Transverse colon (tissue), 4 donors: Measurements from ENCODE around the gene CPLX4. TPM values are rescaled to one million over a fixed set of nuclear protein-coding genes. Genes with fewer than 3 reads are reported as not detected.
A peak's percentile ranks its signal among the peaks of the same experiment; 100 is the strongest.

Experiments
- DNase-seq: peaks from one replicate; pipeline ENCODE4 v3.0.0-alpha.2; 2019
- H3K27ac ChIP-seq, 4 donors: fragments of 200-600 bp; sonication (generic); 2 replicates each; pipeline ENCODE4 v1.5.1; 2016 to 2018; ENCODE audit warnings: inconsistent platforms in 4 of 4
- H3K27me3 ChIP-seq: fragments of 200-600 bp; sonication (generic); 2 replicates; pipeline ENCODE4 v1.5.1; 2017; ENCODE audit warnings: inconsistent platforms
- H3K36me3 ChIP-seq, 4 donors: fragments of 200-600 bp; sonication (generic); 2 replicates each; pipeline ENCODE4 v1.5.1; 2017 to 2019; ENCODE audit warnings: inconsistent platforms in 4 of 4
- H3K4me1 ChIP-seq, 4 donors: fragments of 200-600 bp; sonication (generic); 2 replicates each; pipeline ENCODE4 v1.5.1; 2017 to 2020; ENCODE audit warnings: inconsistent platforms in 4 of 4
- H3K4me3 ChIP-seq, 4 donors: fragments of 200-600 bp; sonication (generic); 1 replicate in 1 of 4; 2 replicates in 3 of 4; pipeline versions ENCODE4 v1.5.1 to v1.6.1; 2017 to 2019; ENCODE audit warnings: inconsistent platforms in 4 of 4
- H3K9me3 ChIP-seq, 2 donors: fragments of 200-600 bp; sonication (generic); 2 replicates each; pipeline ENCODE4 v1.5.1; 2017 to 2019; ENCODE audit warnings: inconsistent platforms in 2 of 2
- CTCF ChIP-seq, 5 experiments: fragments of 200-600 bp in 3 of 5; fragments of 450-650 bp in 2 of 5; sonication (generic) in 3 of 5; IDR thresholded peaks; 1 replicate in 2 of 5; 2 replicates in 3 of 5; pipeline ENCODE4 v1.5.1; 2016 to 2017; ENCODE audit warnings: antibody characterized with exemption in 5 of 5, inconsistent platforms in 3 of 5, mild to moderate bottlenecking in 2 of 5, moderate library complexity in 1 of 5
- EP300 ChIP-seq: sonication (generic); formaldehyde crosslinking; IDR thresholded peaks from one replicate; pipeline ENCODE4 v1.6.1; 2017; ENCODE audit warnings: antibody characterized with exemption, low read depth
- POLR2A ChIP-seq: fragments of 450-650 bp; IDR thresholded peaks from one replicate; pipeline ENCODE4 v1.6.1; 2016; ENCODE audit warnings: antibody characterized with exemption, mild to moderate bottlenecking, moderate library complexity
- POLR2AphosphoS5 ChIP-seq, 3 donors: sonication (generic); formaldehyde crosslinking; IDR thresholded peaks; one replicate each; pipeline ENCODE4 v1.6.1; 2016; ENCODE audit warnings: antibody characterized with exemption in 3 of 3
- WGBS, 2 donors: methylation state at CpG; one replicate each; pipeline ENCODE4 v1.1.5; 2018; ENCODE audit warnings: low coverage in 1 of 2; 5-methylcytosine and 5-hydroxymethylcytosine counted together
- in situ Hi-C, 4 donors: fragments of 200-750 bp; cut with MboI; loops; one replicate each; pipeline versions ENCODE4 v1.15.0 to v1.15.1; 2017; ENCODE audit warnings: low sequenced_read_pairs in 3 of 4, low pct_ligation_motif_present in 1 of 4, low pct_unique_long_range_greater_than_20kb in 1 of 4
- intact Hi-C: fragments of 100-400 bp; cut with DNase I; formaldehyde crosslinking; loops from one replicate; pipeline ENCODE4 v1.15.1; 2023; ENCODE audit warnings: low total_unique reads
- total RNA-seq, 4 donors: library from RNA; depleted of rRNA; stranded (reverse); fragments of >200 nt; gene quantifications; one replicate each; pipeline ENCODE4 v1.1.0, GENCODE V29; 2016

The CPLX4 gene
- total RNA-seq, 4 donors from 2014 or later = not detected

DNA sequence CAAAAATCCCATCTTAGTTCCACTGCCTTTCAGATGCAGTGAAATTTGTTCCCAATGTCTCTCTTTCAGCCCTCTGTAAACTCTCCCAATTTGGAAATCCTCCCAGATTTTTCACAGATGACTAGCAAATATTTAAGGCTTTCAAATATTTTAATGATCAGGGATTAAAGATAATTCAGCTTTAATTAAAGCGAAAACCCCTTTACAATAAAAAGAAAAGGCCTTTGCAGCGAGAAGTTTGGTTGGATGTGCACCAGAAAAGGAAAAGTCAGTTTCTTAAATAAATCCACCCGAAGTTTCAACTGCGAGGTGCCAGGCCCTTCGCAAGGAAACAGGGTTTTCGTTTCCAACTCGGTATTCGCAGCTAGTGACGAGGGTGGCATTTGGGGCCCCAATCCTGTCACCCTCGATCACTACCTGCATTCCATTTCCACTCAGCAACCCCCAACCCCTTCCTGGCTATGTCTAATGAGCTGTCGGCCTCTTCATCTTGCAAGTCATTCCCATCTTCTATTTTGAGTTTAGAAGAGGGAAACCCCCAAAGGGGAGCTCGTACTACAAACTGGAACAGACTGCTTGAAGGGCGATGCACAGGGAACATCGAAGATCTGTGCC, 46.7 kb downstream of the CPLX4 start:
- TF ChIP-seq POLR2AphosphoS5 (IDR thresholded peaks at IDR 0.05) (no peak), EP300 (no peak), CTCF (IDR thresholded peaks at IDR 0.05) (no peak), POLR2A (no peak)
- 28 to 38% methylated on average over 5 to 14 of the region's 14 CpGs for WGBS, 2 donors
- no peak for DNase-seq
- Histone ChIP-seq H3K36me3 (no peaks in the 10 kb centered on the region), H3K4me3 (no peak overlapping the region), H3K27ac (no peak overlapping the region), H3K4me1 (peaks cover 7 to 28% (median 19%) of the 10 kb centered on the region in 4 donors), H3K27me3 (peaks cover 100% of the 10 kb centered on the region), H3K9me3 (no peaks in the 10 kb centered on the region)
- in situ Hi-C loops = no loop called here
- intact Hi-C loops = no loop called here

DNA sequence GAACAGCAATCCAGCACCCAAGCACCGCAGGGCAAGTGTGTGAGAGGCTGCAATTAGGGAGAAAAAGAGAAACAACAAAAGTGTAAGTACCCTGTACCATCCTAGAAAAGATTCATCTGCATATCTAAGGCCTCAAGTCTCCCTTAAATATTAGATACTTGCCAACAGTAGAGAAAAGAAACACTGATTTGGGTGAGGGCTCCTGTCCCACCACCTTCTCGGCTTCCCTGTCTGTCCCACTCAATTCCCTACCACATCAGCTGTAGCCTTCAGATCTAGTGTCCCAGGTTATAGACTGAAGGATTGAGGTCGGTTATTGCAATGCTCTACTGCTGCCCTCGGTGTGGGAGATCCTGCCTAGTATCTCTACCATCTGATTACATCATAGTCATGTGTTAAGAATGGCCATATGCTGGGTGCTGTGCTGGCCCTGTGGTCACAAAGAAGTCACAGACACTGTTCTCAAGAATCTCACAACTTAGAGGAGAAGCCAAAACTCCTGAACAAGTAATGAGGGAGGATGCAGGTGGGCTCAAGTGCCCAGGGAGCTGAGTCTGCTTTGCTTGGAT, 47.7 kb downstream of the CPLX4 start:
- peaks cover 7 to 29% (median 19%) of the 10 kb centered on the region in 4 donors for H3K4me1 ChIP-seq
- in situ Hi-C loops (no loop called here), intact Hi-C loops (no loop called here)
- no peak overlapping the region for H3K27ac ChIP-seq
- H3K27me3 ChIP-seq = peaks cover 100% of the 10 kb centered on the region
- H3K9me3 ChIP-seq = no peaks in the 10 kb centered on the region
- no peaks in the 10 kb centered on the region for H3K36me3 ChIP-seq
- TF ChIP-seq CTCF (IDR thresholded peaks at IDR 0.05) (no peak), POLR2AphosphoS5 (IDR thresholded peaks at IDR 0.05) (no peak), EP300 (no peak), POLR2A (no peak)
- H3K4me3 ChIP-seq = no peak overlapping the region
- no peak for DNase-seq
- 0 to 31% methylated on average over 1 to 4 of the region's 4 CpGs for WGBS, 2 donors

- Histone ChIP-seq H3K4me3 (peak overlapping the region in 1 of 4 donors; percentile 32), H3K27ac (no peak overlapping the region), H3K27me3 (peaks cover 100% of the 10 kb centered on the region), H3K4me1 (peaks cover 7 to 34% (median 22%) of the 10 kb centered on the region in 4 donors), H3K9me3 (no peaks in the 10 kb centered on the region), H3K36me3 (no peaks in the 10 kb centered on the region)
- no peak for DNase-seq
- in situ Hi-C loops (no loop called here), intact Hi-C loops (no loop called here)
- TF ChIP-seq POLR2A (no peak), CTCF (IDR thresholded peaks at IDR 0.05) (no peak)
- WGBS, 2 donors = 13 to 14% methylated on average over 10 to 17 of the region's 17 CpGs
Measured at GRCh38 chr18:59269563-59270119, 48.8 kb downstream of the CPLX4 start.

DNA sequence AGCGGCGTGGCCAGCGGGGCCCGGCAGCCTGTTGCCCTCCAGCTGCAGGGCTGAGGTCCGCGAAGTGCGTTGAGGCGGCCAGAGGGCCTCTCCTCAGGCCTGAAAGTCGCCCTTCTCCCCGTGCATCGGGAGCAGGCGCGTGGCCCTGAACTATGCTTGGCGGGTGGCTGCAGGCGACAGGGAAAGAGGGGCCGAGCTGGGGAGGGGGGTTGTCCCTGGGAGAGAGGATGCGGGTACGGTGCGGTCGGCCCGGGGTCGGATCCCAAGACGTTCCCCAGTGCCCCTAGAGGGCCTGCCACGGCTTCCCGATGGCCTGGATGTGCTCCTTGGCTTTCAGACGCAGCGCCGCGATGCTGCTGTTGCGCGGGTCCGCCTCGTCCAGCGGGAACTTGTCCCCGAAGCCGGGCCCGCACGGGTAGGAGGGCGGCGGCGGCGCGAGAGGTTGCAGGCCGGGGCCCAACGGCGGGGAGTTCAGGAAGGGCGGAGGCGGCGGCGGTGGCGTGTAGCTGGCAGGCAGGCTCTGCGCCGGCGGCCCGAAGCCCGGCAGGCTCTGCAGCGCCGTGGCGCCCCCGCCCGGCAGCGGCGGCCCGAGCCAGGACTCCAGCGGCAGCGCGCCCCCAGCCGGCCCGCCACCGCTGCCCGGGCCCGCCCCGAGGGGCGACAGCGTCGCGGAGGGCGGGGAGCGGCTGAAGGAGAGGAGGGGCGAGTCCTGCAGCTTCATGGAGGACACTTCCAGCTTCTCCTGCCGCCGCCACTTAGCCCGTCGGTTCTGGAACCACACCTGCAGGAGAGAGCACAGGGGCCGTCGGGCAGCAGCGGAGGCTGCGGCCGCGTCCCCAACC, 49.5 kb downstream of the CPLX4 start:
- DNase-seq = no peak
- TF ChIP-seq CTCF (IDR thresholded peaks at IDR 0.05) = no peak
- no peak for TF ChIP-seq POLR2A
- no peak for TF ChIP-seq POLR2AphosphoS5 (IDR thresholded peaks at IDR 0.05)
- no peak for TF ChIP-seq EP300
- intact Hi-C loops = no loop called here
- in situ Hi-C loops = no loop called here
- Histone ChIP-seq H3K9me3 (no peaks in the 10 kb centered on the region), H3K4me1 (peaks cover 7 to 33% (median 20%) of the 10 kb centered on the region in 4 donors), H3K27ac (no peak overlapping the region), H3K27me3 (peaks cover 100% of the 10 kb centered on the region), H3K36me3 (no peaks in the 10 kb centered on the region), H3K4me3 (peak overlapping the region in 2 of 4 donors; percentile 9 to 32)
- 7% methylated on average over 60 of the region's 90 CpGs; no CpG with 5 or more reads in 1 of the 2 donors for WGBS, 2 donors
